COLO829 (cell line): ENCODE results near the gene ZNF831.

Experiments used
- DNase-seq: peaks from one replicate; pipeline ENCODE4 v3.0.0; 2012; ENCODE audit warnings: low spot score

Gene ZNF831

DNA sequence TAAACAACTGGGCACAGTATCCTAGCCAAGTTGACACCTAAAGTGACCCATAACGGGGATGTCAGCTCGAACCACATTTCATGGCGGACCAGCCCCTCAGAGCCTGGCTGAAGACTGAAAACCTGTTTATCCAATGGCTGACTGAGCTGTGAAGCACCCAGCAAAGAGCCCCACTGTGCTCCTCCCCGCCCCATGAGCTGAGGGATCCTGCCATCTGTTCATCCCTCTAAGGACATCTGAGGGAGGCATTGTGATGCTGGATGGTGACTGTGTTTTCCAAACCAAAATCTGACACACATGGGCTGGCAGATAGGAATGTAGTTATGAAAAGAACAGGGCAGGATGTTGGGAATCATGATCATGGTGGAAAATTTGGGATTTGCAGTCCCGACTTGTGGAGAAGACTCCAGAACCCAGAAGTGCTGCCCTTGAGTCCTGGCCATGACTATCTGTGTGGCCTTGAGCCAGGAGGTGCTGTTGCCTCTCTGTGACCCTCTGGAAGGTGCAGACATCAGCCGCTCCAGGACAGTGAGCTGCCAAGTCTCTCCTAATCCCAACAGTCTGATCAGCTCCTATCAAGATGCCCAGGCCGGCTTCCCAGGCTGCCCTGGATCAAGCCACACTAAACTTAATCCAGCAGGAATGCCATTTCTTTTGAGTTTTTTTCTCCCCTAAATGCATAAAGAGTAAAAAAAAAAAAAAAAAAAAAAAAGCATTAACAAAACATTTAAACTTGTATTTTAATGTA, 142.5 kb downstream of the ZNF831 start:
- no peak for DNase-seq

GRCh38 chr20:59307270-59307669, 143.6 kb downstream of the ZNF831 start:
- DNase-seq: no peak
